CD4-positive, CD25-positive, alpha-beta regulatory T cell (primary cell): ENCODE results near the gene MCC. TPM values are rescaled to one million over a fixed set of nuclear protein-coding genes. Genes with fewer than 3 reads are reported as not detected.

Source experiments
- ATAC-seq, 2 donors: fragments of 150-1000 bp; cut with Tn5 transposase; one replicate each; pipeline ENCODE4 v1.10.0; 2021; ENCODE audit warnings: low read depth in 2 of 2, moderate number of reproducible peaks in 2 of 2, moderate library complexity in 1 of 2
- DNase-seq, 3 donors: peaks; one replicate each; pipeline versions ENCODE4 v3.0.0 to v3.0.0-alpha.2; 2012 to 2022; ENCODE audit warnings: mixed read lengths in 1 of 3
- H3K27ac ChIP-seq: one replicate; pipeline ENCODE4 v1.7.0; 2013; ENCODE audit warnings: mild to moderate bottlenecking, low read length; ENCODE audit not compliant: insufficient read depth, poor library complexity, severe bottlenecking
- H3K27me3 ChIP-seq: one replicate; pipeline ENCODE4 v1.7.0; 2013; ENCODE audit warnings: low read length; ENCODE audit not compliant: control insufficient read depth, insufficient read depth
- H3K36me3 ChIP-seq: one replicate; pipeline ENCODE4 v1.7.0; 2013; ENCODE audit warnings: mild to moderate bottlenecking, low read length, moderate library complexity; ENCODE audit not compliant: control insufficient read depth, insufficient read depth
- H3K4me1 ChIP-seq: 2 replicates; pipeline ENCODE4 v1.7.0; 2013; ENCODE audit warnings: mild to moderate bottlenecking, low read length; ENCODE audit not compliant: insufficient read depth, control insufficient read depth, poor library complexity, severe bottlenecking
- H3K4me3 ChIP-seq: one replicate; pipeline ENCODE4 v1.7.0; 2013; ENCODE audit warnings: low read depth, mild to moderate bottlenecking, low read length, moderate library complexity
- H3K9me3 ChIP-seq, 2 experiments: 1 replicate in 1 of 2; 2 replicates in 1 of 2; pipeline ENCODE4 v1.7.0; 2013; ENCODE audit warnings: low read length in 2 of 2, mild to moderate bottlenecking in 1 of 2, moderate library complexity in 1 of 2; ENCODE audit not compliant: control insufficient read depth in 2 of 2
- H3K27ac Mint-ChIP-seq, 3 donors: one replicate each; pipeline ENCODE4 v1.8.0; 2020 to 2022; ENCODE audit warnings: mild to moderate bottlenecking in 3 of 3, mixed read lengths in 3 of 3, moderate library complexity in 2 of 3
- H3K27me3 Mint-ChIP-seq: one replicate; pipeline ENCODE4 v1.8.0; 2022; ENCODE audit warnings: mild to moderate bottlenecking, mixed read lengths
- H3K36me3 Mint-ChIP-seq: one replicate; pipeline ENCODE4 v1.8.0; 2020; ENCODE audit warnings: mixed read lengths
- H3K4me1 Mint-ChIP-seq, 4 donors: one replicate each; pipeline ENCODE4 v1.8.0; 2020 to 2022; ENCODE audit warnings: mixed read lengths in 4 of 4, mild to moderate bottlenecking in 1 of 4
- H3K4me3 Mint-ChIP-seq, 4 donors: one replicate each; pipeline ENCODE4 v1.8.0; 2020 to 2022; ENCODE audit warnings: mild to moderate bottlenecking in 4 of 4, mixed read lengths in 4 of 4, moderate library complexity in 3 of 4
- H3K9me3 Mint-ChIP-seq, 7 donors: one replicate each; pipeline ENCODE4 v1.8.0; 2020 to 2022; ENCODE audit warnings: mixed read lengths in 7 of 7, mild to moderate bottlenecking in 3 of 7, moderate library complexity in 2 of 7
- polyA plus RNA-seq, 4 donors: library from polyadenylated mRNA; unstranded; fragments of 300-500 nt; fragmentation: Illumina TruSeq; gene quantifications; one replicate each; pipeline ENCODE4 v1.2.3, GENCODE V29; 2021
- total RNA-seq: library from RNA; stranded (reverse); gene quantifications from one replicate; pipeline ENCODE4 v1.2.3, GENCODE V29; 2022

MCC gene
- total and polyA plus RNA-seq, 5 donors from 2014 or later, result 0.47 to 11.1 (median 3.4) TPM

DNA sequence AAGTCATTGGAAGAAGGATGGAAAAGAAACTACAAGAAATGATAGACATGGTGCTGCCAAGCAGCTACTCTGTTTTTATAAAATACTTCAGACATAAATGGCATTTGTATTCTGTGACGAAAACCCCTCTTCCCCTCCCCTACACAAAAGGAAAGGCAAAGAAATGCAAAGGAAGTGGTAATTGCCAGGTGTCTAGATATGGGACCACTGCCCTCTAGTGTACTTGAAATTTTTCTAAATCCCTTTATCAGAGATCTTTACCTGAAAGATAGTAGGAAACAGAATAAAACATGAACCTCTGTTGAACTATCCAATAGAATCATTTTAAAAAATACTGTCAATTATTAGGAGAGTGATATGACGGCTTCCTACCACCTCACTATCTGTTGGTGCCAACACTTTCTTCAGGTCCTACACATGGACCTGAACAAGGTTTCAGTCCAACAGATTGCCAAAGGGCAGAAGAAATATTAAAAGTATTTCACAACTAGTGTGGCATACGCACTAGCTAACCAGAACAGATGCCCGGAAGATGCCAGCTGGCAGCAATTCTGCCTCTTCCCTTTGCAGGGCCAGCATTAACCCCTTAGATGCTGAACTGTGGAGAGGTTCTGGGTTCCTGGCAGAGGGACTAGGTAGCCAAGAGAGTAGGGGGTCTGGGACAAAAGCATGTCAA is 157.6 kb downstream of the MCC start:
- ATAC-seq (peak; percentile 77 to 81), DNase-seq (peak in 2 of 3 donors; percentile 71 to 73)
- peaks cover 10% of the 10 kb centered on the region for H3K4me1 ChIP-seq
- H3K27me3 Mint-ChIP-seq, result no peaks in the 10 kb centered on the region
- H3K36me3 Mint-ChIP-seq, result no peaks in the 10 kb centered on the region
- H3K4me3 ChIP-seq, result peak overlapping the region; percentile 51
- peak overlapping the region in 1 of 3 donors; percentile 39 for H3K27ac Mint-ChIP-seq
- no peak overlapping the region for H3K27ac ChIP-seq
- peak overlapping the region in 2 of 4 donors; percentile 19 to 29 for H3K4me3 Mint-ChIP-seq
- H3K4me1 Mint-ChIP-seq, result peaks cover 5 to 17% (median 13%) of the 10 kb centered on the region in 4 donors
- no peaks in the 10 kb centered on the region for H3K9me3 Mint-ChIP-seq
- no peaks in the 10 kb centered on the region for H3K27me3 ChIP-seq
- H3K36me3 ChIP-seq, result no peaks in the 10 kb centered on the region
- no peaks in the 10 kb centered on the region for H3K9me3 ChIP-seq

- no peaks in the 10 kb centered on the region for H3K27me3 ChIP-seq
- H3K9me3 ChIP-seq, result no peaks in the 10 kb centered on the region
- peaks cover 10% of the 10 kb centered on the region for H3K4me1 ChIP-seq
- Mint-ChIP-seq H3K4me3 (peak overlapping the region in 2 of 4 donors; percentile 19 to 29), H3K9me3 (no peaks in the 10 kb centered on the region), H3K4me1 (peaks cover 4 to 16% (median 12%) of the 10 kb centered on the region in 4 donors), H3K27me3 (no peaks in the 10 kb centered on the region), H3K36me3 (no peaks in the 10 kb centered on the region), H3K27ac (peak overlapping the region in 1 of 3 donors; percentile 39)
- H3K36me3 ChIP-seq, result no peaks in the 10 kb centered on the region
- ATAC-seq, result no peak
- no peak overlapping the region for H3K27ac ChIP-seq
- H3K4me3 ChIP-seq, result no peak overlapping the region
- no peak for DNase-seq
These were observed 158.3 kb downstream of the MCC start for GRCh38 chr5:113329981-113330380.

DNA sequence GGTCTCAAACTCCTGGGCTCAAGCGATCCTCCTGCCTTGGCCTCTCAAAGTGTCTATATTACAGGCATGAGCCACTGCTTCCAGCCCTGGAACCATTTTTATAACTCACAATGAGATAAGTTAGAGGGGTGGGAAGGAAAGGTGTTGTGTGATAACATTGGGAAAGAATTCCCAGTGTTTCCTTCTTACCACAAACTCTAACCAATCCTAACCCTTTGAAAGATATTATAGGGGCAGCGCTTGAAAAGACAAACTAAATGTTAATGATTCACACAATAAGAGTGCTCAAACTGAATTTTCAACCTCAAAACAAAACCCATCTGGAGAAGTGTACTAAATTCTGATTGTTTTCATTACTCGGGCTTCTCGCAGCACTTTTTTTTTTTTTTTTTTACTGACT is 163.2 kb downstream of the MCC start:
- no peak for DNase-seq
- H3K27me3 ChIP-seq, result peaks cover 2% of the 10 kb centered on the region
- H3K9me3 ChIP-seq, result no peaks in the 10 kb centered on the region
- H3K27ac Mint-ChIP-seq, result no peak overlapping the region
- peaks cover 0 to under 1% (median 0%) of the 10 kb centered on the region in 4 donors for H3K4me1 Mint-ChIP-seq
- H3K4me3 ChIP-seq, result no peak overlapping the region
- no peak overlapping the region for H3K27ac ChIP-seq
- no peaks in the 10 kb centered on the region for H3K36me3 ChIP-seq
- no peak for ATAC-seq
- H3K4me1 ChIP-seq, result peaks cover 1% of the 10 kb centered on the region
- no peak overlapping the region for H3K4me3 Mint-ChIP-seq
- no peaks in the 10 kb centered on the region for H3K36me3 Mint-ChIP-seq
- H3K9me3 Mint-ChIP-seq, result no peaks in the 10 kb centered on the region
- H3K27me3 Mint-ChIP-seq, result no peaks in the 10 kb centered on the region

GRCh38 chr5:113321276-113321675 is 167.0 kb downstream of the MCC start:
- no peaks in the 10 kb centered on the region for H3K4me1 Mint-ChIP-seq
- Histone ChIP-seq H3K9me3 (no peaks in the 10 kb centered on the region), H3K27me3 (peaks cover 2% of the 10 kb centered on the region), H3K36me3 (no peaks in the 10 kb centered on the region), H3K4me3 (no peak overlapping the region), H3K4me1 (no peaks in the 10 kb centered on the region), H3K27ac (no peak overlapping the region)
- H3K27me3 Mint-ChIP-seq, result peaks cover 2% of the 10 kb centered on the region
- no peak overlapping the region for H3K4me3 Mint-ChIP-seq
- DNase-seq, result no peak
- no peaks in the 10 kb centered on the region for H3K9me3 Mint-ChIP-seq
- H3K27ac Mint-ChIP-seq, result no peak overlapping the region
- no peak for ATAC-seq
- H3K36me3 Mint-ChIP-seq, result no peaks in the 10 kb centered on the region

- Histone ChIP-seq H3K4me3 (no peak overlapping the region), H3K27ac (no peak overlapping the region), H3K9me3 (no peaks in the 10 kb centered on the region), H3K4me1 (no peaks in the 10 kb centered on the region), H3K36me3 (no peaks in the 10 kb centered on the region), H3K27me3 (peaks cover 2% of the 10 kb centered on the region)
- DNase-seq, result no peak
- Mint-ChIP-seq H3K4me1 (no peaks in the 10 kb centered on the region), H3K36me3 (no peaks in the 10 kb centered on the region), H3K9me3 (no peaks in the 10 kb centered on the region), H3K27ac (no peak overlapping the region), H3K27me3 (peaks cover 4% of the 10 kb centered on the region), H3K4me3 (no peak overlapping the region)
- no peak for ATAC-seq
These were observed 167.9 kb downstream of the MCC start for GRCh38 chr5:113320273-113320780.

DNA sequence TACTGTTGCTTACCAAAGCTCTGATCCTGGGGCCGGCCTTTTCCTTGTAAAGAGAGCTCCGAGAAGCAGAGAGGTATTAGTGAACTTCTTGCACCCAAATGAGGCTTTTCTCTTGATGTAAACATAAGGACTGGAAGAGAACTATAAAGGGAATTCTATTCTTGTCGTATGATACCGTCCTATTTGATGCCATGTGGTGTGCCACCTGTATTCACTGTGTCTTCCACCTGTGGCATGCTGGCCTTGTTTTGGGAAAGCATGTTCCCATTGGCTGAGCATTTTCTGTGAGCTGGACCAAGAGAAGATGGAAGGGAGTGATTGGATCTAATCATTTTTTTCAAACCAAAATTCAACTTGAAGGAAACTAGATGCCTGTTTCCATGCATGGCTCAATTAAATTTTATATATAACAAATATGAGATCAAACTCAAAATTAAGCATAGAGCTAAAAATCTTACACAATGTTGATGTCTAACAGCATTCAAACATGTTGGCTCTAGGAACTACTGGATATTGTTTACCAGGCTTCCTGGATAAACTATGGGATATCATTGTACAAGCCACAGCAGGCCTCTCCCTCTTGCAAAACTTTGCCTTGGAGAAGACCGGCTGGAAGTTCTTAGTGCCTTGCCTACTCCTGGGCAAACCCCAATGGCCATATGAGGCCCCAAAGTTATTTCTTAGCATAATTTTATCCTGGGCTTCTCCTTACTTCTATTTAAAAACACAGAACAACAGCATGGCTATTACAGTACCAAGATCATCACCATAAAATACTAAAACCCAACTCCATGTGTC is 168.8 kb downstream of the MCC start:
- Mint-ChIP-seq H3K4me3 (no peak overlapping the region), H3K36me3 (no peaks in the 10 kb centered on the region), H3K27me3 (peaks cover 4% of the 10 kb centered on the region), H3K9me3 (no peaks in the 10 kb centered on the region), H3K27ac (no peak overlapping the region), H3K4me1 (no peaks in the 10 kb centered on the region)
- Histone ChIP-seq H3K4me3 (no peak overlapping the region), H3K9me3 (no peaks in the 10 kb centered on the region), H3K27ac (no peak overlapping the region), H3K36me3 (no peaks in the 10 kb centered on the region), H3K27me3 (peaks cover 2% of the 10 kb centered on the region), H3K4me1 (no peaks in the 10 kb centered on the region)
- DNase-seq (no peak), ATAC-seq (no peak)

DNA sequence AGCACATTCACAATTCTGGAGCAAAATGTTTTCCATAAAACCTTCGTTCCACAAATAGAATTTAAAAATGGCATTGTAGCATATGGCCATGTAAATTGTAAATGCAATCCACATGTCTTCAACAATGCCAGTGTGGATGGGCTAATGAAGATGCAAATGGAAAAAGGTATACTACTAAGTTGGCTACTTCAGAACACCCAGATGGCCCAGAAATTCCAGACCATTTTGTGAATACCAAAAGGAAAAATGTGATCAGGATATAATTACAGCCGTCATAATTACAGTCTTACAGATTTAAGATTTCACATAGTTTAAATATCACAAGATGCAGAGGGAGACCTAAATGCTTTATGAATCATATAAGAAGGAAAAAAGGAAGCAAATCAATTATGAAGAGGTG is 170.6 kb downstream of the MCC start:
- no peak for ATAC-seq
- H3K27ac Mint-ChIP-seq, result no peak overlapping the region
- H3K27me3 ChIP-seq, result no peaks in the 10 kb centered on the region
- DNase-seq, result no peak
- H3K4me3 Mint-ChIP-seq, result no peak overlapping the region
- H3K27ac ChIP-seq, result no peak overlapping the region
- H3K4me3 ChIP-seq, result no peak overlapping the region
- H3K4me1 Mint-ChIP-seq, result no peaks in the 10 kb centered on the region
- H3K36me3 Mint-ChIP-seq, result no peaks in the 10 kb centered on the region
- no peaks in the 10 kb centered on the region for H3K9me3 ChIP-seq
- no peaks in the 10 kb centered on the region for H3K9me3 Mint-ChIP-seq
- no peaks in the 10 kb centered on the region for H3K4me1 ChIP-seq
- H3K36me3 ChIP-seq, result no peaks in the 10 kb centered on the region
- H3K27me3 Mint-ChIP-seq, result peaks cover 4% of the 10 kb centered on the region
